GM10248 (cell line): ENCODE measurements around the gene DVL1.

Experiments
- CTCF ChIA-PET: fragments of 300-600 bp; sonication (Branson Sonifier 250); formaldehyde crosslinking; extraction: SDS; loops from one replicate; lab custom pipeline; 2021; ENCODE audit warnings: antibody characterized with exemption; lab: Yijun Ruan, JAX
- POLR2A ChIA-PET: fragments of 350-650 bp; sonication (Branson Sonifier 250); formaldehyde crosslinking; extraction: SDS; loops from one replicate; lab custom pipeline; 2020; ENCODE audit warnings: antibody characterized with exemption; lab: Yijun Ruan, JAX
- DNase-seq: peaks from one replicate; pipeline ENCODE4 v3.0.0; 2012; ENCODE audit errors: extremely low spot score
- CTCF ChIP-seq: IDR thresholded peaks from 2 replicates; pipeline ENCODE4 v1.5.1; 2012; ENCODE audit warnings: mild to moderate bottlenecking, low read depth; ENCODE audit errors: extremely low read depth, missing control alignments, control extremely low read depth

Gene DVL1

GRCh38 chr1:1309251-1310108 lies 39.7 kb downstream of the DVL1 start:
- CTCF ChIA-PET, result interaction anchor here (1.1 to 2.1 kb wide), 3 partner anchors 9 to 66 kb away, joined by 3 to 7 read pairs (median 6); partner anchors contain the start of gene AURKAIP1
- POLR2A ChIA-PET, result no interaction called here
- TF ChIP-seq CTCF, result no peak
- no peak for DNase-seq

GRCh38 chr1:1308756-1309250 lies 40.4 kb downstream of the DVL1 start:
- no peak for TF ChIP-seq CTCF
- CTCF ChIA-PET, result interaction anchor here (2.1 kb wide), 2 partner anchors 9 to 66 kb away, joined by 6 to 7 read pairs; partner anchors contain the start of gene AURKAIP1
- no peak for DNase-seq
- POLR2A ChIA-PET, result no interaction called here

DNA sequence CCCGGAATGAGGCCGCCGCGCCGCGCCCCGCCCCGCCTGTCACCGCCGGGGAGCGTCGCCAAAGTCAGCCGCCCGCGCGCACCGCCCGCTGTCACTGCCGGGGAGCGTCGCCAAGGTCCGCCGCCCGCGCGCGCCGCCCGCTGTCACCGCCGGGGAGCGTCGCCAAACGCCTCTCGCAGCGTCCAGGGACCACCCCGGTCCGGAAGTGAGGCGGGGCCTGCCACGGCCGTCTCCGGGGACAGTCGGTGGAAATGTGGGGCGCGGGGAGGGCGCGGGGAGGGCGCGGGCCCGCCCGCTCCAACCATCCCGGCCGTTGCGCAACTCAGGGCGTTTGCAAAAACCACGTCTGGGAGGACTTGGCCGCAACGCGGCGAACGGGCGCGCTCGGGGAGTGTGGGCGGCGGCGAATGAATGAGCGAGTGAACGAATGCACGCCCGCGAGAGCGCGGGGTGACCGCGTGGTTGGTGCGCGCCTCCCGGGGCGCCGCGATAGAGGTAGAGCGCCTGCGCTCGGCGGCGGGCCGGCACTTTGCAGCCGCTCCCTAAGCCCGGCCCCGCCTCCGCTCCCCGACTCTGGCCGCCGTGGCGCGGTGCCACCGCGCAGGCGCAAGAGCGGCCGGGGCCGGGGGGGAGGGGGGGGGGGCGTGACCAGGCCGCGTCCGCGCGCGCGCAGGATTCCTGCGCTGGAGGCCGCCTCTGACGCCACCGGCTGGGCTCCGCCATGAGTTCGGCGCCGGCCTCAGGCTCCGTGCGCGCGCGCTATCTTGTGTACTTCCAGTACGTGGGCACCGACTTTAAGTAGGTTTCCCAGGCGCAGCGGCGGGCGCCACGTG lies 41.1 kb downstream of the DVL1 start, which contains the start of the genes ACAP3 and PUSL1:
ACAP3 (minus strand) TSS at position 8 of the 833 bp plus-strand sequence. CDS start 115 bp downstream, outside the sequence.
PUSL1 (plus strand) TSS at position 675 of the 833 bp plus-strand sequence; CDS start at position 722, 47 bp downstream.
- ChIA-PET CTCF (no interaction called here), POLR2A (no interaction called here)
- peak; percentile 10 for TF ChIP-seq CTCF
- peak; percentile 98 for DNase-seq

- no peak for TF ChIP-seq CTCF
- ChIA-PET CTCF (no interaction called here), POLR2A (no interaction called here)
- no peak for DNase-seq
Measured at GRCh38 chr1:1307261-1307922, 41.8 kb downstream of the DVL1 start.

DNA sequence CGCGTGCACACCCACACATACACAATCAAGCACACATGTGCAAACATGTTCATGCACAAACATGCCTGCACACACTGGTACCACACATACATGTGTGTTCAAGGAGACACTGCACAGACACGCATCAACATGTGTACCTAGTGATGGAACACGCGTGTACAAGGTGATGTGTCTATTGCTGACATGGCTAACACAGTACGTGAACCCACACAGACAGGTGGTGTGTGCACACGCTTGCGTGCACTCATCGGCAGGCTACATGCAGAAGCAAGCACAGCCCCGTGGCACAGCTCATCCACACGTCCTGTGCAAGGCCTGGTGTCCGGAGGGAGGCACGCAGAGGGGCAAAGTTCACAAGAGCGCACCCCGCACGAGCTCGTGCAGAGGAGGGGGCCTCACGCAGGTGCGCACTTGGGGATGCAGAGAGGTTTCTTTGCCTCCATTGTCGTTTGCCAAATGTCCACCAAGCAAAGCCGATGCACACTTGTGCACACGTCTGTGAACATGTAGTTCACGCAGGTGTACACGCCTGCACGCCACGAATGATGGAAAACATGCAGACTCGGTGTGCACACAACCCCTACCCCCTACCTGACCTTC lies 42.5 kb downstream of the DVL1 start:
- POLR2A ChIA-PET, result no interaction called here
- CTCF ChIA-PET, result no interaction called here
- TF ChIP-seq CTCF, result no peak
- no peak for DNase-seq
